ENCODE results near the gene SFMBT2.

SFMBT2 gene

DNA sequence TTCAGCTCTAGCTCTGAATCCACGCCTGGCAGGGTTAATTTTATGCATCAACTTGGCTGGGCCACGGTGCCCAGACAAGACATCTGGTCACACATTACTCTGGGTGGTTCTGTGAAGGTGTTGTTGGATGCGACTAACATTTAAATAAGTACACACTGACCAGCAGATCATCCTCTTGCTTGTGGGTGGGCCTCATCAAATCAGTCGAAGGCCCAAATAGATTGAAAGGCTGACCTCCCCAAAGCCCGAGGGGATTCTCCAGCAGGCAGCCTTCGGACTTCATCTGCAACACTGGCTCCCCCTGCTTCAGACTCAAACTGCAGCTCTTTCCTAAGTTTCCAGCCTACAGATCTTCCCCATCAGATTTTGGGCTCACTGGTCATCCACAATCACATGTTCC is 53.6 kb downstream of the SFMBT2 start:
- ChIA-PET POLR2A (no interaction called here), CTCF (no interaction called here)
- TF ChIP-seq, protein P1, sequence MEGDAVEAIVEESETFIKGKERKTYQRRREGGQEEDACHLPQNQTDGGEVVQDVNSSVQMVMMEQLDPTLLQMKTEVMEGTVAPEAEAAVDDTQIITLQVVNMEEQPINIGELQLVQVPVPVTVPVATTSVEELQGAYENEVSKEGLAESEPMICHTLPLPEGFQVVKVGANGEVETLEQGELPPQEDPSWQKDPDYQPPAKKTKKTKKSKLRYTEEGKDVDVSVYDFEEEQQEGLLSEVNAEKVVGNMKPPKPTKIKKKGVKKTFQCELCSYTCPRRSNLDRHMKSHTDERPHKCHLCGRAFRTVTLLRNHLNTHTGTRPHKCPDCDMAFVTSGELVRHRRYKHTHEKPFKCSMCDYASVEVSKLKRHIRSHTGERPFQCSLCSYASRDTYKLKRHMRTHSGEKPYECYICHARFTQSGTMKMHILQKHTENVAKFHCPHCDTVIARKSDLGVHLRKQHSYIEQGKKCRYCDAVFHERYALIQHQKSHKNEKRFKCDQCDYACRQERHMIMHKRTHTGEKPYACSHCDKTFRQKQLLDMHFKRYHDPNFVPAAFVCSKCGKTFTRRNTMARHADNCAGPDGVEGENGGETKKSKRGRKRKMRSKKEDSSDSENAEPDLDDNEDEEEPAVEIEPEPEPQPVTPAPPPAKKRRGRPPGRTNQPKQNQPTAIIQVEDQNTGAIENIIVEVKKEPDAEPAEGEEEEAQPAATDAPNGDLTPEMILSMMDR (IDR thresholded peaks at IDR 0.05; ENCODE audit: insufficient read depth, low read length, missing control alignments), result no peak
- DNase-seq (ENCODE audit: low read depth, low spot score), result no peak
- H3K4me3 ChIP-seq (ENCODE audit: low read depth, low read length), result no peak overlapping the region

DNA sequence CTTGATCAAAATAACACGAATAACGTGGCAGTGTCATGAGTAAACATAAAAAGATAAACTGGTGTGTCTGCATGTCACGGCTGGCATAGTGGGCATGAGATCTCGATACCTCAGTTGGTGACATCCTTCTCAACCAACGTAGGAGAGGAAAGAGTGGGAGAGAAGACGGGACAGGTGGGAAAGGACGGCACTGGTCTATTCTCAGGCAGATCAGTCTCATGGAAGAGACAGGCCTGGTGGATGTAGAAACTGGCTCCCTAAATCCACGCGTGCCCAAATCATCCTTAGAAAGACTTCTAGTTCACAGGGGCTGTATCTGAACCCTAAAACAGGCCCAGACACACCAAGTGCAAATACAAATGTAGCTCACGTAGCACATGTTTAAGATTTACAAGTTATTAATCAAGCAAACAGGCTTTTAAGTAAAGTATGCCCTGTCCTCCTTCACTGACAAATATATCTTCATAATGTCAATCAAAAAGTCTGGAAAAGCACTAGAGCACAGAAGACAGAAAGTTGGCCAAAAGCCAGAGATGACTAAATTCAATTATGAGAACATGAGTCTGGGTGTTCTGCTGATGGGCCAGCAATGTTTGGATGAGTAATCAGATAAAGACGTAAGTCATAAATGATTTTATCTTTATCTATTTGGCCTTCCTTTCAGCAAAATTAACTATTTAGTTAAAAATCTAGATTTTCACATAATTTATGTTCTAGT is 56.3 kb downstream of the SFMBT2 start:
- no peak overlapping the region for H3K4me3 ChIP-seq (ENCODE audit: low read depth, low read length)
- DNase-seq (ENCODE audit: low read depth, low spot score), result no peak
- TF ChIP-seq, protein P1 (IDR thresholded peaks at IDR 0.05; ENCODE audit: insufficient read depth, low read length, missing control alignments), result no peak
- POLR2A ChIA-PET, result no interaction called here
- CTCF ChIA-PET, result no interaction called here

DNA sequence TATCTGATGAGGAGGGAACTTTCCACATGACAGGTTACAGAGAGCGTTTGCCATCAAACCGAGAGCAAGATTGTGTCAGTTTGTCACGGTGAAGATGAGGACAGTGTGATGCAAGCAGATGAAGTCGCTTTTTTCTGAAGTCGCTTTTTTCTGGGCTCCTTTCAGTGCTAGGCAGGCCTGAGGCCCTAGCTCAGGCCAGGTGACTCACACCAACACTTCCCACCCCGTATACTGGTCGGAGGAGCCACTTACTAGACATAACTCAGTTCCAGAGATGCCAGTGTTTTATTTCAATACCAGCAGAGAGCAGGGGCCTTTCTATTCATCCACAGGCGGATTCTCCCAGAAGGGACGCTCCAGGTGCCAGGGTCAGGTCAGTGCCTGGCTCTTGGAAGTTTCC is 58.9 kb downstream of the SFMBT2 start:
- H3K4me3 ChIP-seq (ENCODE audit: low read depth, low read length), result no peak overlapping the region
- POLR2A ChIA-PET, result no interaction called here
- TF ChIP-seq, protein P1 (IDR thresholded peaks at IDR 0.05; ENCODE audit: insufficient read depth, low read length, missing control alignments), result no peak
- no peak for DNase-seq (ENCODE audit: low read depth, low spot score)
- CTCF ChIA-PET, result no interaction called here

DNA sequence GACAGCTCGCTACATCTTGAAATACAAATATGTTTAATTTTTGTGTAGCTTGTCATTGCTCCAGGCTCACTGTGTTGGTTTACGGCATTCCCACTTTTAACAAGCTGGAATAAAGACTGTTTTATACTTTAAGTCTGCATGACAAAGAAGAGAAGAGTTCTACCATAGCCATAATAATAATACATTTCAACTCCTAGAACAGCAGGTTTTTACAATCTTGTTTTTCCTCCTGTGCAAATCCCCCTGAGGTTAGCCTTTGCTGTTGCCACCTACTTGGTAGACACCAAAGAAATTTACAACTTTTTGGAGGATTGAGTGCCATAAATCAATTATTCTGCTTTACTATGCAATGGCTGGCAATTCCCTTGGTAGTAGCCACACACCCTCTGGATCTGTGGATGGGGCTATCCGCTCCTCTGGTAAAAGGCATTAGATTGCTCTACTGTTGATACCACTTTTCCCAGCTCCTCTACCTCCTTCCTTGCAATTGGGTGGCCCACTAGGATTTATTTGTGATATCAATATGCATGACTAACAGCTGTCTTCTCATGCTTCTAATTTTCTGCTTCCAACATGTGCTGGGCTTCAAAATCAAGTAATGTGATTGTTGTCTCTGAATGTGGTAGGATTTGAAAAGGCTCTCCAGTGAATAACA is 60.2 kb downstream of the SFMBT2 start:
- ChIA-PET CTCF (no interaction called here), POLR2A (no interaction called here)
- no peak overlapping the region for H3K4me3 ChIP-seq (ENCODE audit: low read depth, low read length)
- no peak for DNase-seq (ENCODE audit: low read depth, low spot score)
- TF ChIP-seq, protein P1 (IDR thresholded peaks at IDR 0.05; ENCODE audit: insufficient read depth, low read length, missing control alignments), result no peak

DNA sequence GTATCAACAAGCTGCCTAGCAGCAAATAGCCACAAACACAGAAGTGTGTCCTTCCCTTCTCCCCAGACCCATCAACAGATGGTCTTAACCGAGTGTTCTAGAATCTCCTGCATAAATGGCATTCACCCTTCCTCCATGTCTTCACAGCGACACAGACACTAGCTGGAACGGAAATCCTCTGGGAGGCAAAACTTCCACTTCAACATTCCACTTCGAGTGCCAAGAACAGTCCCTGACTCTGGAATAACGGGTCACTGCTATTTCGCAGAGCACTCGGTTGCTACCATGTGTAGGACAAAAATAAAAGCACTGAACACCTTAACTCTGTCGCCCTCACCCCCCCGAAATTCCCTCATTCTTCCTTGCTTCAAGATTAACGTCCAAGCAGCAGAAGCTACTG is 65.1 kb downstream of the SFMBT2 start:
- no peak for DNase-seq (ENCODE audit: low read depth, low spot score)
- TF ChIP-seq, protein P1 (IDR thresholded peaks at IDR 0.05; ENCODE audit: insufficient read depth, low read length, missing control alignments), result no peak
- ChIA-PET POLR2A (no interaction called here), CTCF (no interaction called here)
- no peak overlapping the region for H3K4me3 ChIP-seq (ENCODE audit: low read depth, low read length)

DNA sequence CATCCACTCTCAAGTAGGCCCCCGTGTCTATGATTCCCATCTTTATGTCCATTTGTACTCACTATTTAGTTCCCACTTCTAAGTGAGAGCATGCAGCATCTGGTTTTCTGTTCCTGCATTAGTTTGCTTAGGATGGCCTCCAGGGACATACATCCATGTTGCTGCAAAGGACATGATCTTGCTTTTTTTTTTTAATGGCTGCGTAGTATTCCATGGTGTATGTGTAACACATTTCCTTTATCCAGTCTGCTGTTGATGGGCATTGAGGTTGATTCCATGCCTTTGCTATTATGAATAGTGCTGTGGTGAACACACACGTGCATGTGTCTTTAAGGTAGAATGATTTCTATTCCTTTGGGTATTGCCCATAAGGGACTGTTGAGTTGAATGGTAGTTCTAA is 67.8 kb downstream of the SFMBT2 start:
- DNase-seq (ENCODE audit: low read depth, low spot score), result no peak
- H3K4me3 ChIP-seq (ENCODE audit: low read depth, low read length), result no peak overlapping the region
- TF ChIP-seq, protein P1 (IDR thresholded peaks at IDR 0.05; ENCODE audit: insufficient read depth, low read length, missing control alignments), result no peak
- POLR2A ChIA-PET, result no interaction called here
- CTCF ChIA-PET, result no interaction called here
